D721Med (cell line): ENCODE results near the gene XYLT1.

Experiments
- DNase-seq: peaks from one replicate; pipeline ENCODE4 v3.0.0; 2011; ENCODE audit warnings: low spot score; ENCODE audit not compliant: insufficient read length
- FAIRE-seq: peaks from 2 replicates; lab custom pipeline; 2011; peaks lifted over from hg19 to GRCh38; lab: Jason Lieb, UNC
- CTCF ChIP-seq: IDR thresholded peaks from 2 replicates; pipeline ENCODE4 v1.5.1; 2012; ENCODE audit warnings: mild to moderate bottlenecking, control low read depth; ENCODE audit not compliant: insufficient read depth; ENCODE audit errors: missing control alignments

The XYLT1 gene

GRCh38 chr16:17409894-17410293 lies 60.9 kb downstream of the XYLT1 start:
- no peak for TF ChIP-seq CTCF
- DNase-seq, result no peak
- no peak for FAIRE-seq

DNA sequence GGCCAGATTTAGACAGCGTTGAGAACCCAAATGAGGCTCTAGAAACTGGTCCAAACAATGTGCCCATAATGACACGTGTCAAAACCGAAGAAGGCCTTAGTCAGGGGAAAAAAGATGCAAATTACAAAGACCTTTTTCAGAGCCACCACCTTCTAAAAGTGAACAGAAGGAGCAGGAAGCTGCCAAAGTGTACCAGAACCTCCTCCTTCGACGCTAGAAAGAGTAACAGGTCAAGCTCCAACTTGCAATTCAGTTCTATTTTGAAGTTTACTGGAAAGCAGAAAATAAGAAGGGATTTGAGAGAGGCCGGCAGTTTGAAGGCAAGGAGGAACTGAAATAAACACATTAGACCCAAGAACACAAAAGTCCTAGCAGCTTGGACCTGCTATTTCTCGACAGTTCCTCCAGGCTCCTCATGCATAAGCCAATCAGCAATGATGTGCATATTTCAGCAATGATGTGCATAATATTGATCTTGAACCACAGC lies 61.8 kb downstream of the XYLT1 start:
- DNase-seq (no peak), FAIRE-seq (no peak)
- TF ChIP-seq CTCF, result no peak

DNA sequence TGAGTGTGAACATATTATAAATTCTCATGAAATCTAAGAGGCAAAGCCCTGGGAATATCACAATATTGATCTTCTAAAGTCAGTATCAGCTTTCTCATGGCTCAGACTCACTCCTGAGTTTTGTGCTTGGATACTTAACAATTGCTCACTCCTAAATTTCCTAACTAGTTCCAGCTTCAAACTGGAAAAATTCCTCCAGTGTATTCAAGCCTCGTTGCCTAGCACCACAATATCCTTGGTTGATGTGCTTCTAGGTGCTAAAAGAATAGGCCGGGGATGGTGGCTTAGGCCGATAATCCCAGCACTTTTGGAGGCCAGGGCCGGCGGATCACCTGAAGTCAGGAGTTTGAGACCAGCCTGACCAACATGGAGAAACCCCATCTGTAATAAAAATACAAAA lies 62.5 kb downstream of the XYLT1 start:
- FAIRE-seq (no peak), DNase-seq (no peak)
- TF ChIP-seq CTCF, result no peak

DNA sequence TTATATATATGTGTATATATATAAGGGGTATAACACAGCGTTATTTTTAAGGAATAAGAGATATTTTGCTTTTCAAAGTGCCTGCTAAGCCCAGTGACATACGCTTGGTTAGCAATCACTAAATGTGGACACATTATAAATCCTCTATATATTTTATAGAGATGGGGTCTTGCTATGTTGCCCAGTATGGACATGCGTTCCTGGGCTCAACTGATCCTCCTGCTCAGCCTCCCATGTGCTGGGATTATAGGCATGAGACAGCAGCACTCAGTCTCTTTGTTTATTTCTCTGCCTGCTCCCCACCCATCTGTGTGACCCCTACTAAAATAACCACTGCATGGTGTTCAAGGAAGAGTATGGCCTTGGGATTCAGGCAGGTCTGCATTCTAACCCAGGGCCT lies 63.4 kb downstream of the XYLT1 start:
- no peak for DNase-seq
- FAIRE-seq, result no peak
- no peak for TF ChIP-seq CTCF

DNA sequence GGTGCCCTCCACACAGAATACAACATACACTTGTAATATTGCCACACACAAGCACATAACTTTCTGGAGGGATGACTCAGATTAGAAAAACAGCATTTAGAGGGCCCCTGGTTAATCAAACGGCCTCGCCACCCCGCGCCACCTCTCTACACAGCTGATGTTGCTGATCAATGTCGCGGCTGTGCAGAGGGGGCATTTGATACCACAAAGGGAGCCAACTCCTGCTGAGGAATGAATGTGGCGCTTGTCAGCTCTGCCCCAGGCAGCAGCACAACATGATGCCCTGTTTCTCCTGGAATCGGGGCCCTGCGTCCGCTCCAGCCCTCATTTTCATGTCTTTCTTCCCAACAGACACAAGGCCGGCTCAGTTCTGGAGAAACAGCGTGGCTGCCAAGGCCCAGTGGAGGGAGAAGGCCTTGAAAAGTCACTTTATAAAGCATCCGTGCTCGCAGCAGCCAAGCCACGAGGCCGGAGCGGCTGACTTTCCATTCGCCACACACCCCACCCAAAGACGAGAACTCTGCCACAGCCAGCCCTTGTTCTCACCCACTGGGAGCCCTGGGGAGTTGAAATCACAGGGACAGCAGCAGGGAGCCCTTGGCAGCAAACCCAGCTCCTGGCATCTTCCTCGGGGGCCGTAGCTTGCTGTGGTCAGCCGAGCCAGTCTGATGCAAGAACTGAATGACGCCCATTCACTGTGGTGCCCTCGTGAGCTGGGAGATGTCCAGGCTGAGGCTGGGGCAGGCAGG lies 65.6 kb downstream of the XYLT1 start:
- no peak for TF ChIP-seq CTCF
- no peak for DNase-seq
- no peak for FAIRE-seq

GRCh38 chr16:17403859-17404545 lies 66.8 kb downstream of the XYLT1 start:
- FAIRE-seq, result no peak
- no peak for DNase-seq
- no peak for TF ChIP-seq CTCF
